Measurements from ENCODE around the gene TPH1. TPM values are rescaled to one million over a fixed set of nuclear protein-coding genes. Genes with fewer than 3 reads are reported as not detected.
"Not testable (repeated sequence)": the region's sequence is repeated elsewhere in the genome, so short reads cannot be mapped to it uniquely, and the experiment has no call there.

Gene TPH1
- total RNA-seq, 1 experiment from 2014 or later: not detected

DNA sequence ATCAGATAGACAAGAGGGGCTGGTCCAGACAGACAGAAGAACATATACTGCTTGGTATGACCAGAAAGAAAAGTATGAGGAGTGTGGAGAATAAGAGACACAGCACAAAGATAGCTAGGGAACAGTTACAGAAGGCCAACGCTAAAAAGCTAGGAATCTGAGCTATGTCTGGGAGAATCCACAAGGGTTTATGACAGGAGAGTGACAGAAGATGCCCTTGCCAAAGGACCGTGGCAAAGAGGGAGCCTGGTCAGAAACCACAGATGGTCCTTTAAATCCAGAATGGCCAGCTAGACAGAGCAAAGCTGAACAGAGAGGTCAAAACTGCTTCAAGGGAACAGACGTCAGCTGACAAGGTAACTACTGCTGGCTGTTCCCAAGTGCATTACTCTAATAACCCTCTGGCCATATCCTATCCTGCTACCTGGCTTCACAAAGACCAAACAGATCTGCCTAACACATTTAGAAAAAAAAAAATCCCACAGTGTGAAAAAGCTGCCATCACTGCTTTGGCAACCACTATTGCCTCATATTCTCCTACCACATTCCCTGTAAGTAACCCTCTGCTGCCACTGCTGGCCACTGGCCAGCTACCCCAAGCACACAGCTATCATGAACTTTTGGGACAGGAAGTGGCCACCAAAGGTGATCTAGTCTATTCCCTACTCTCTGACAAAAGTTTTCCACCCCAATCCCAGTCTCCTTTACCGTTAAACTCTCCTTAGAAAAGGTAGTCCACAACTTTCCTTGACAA, 40.5 kb downstream of the TPH1 start:
- DNase-seq: no peak
- Histone ChIP-seq H3K36me3 (0 out of 2 replicates have a peak, but pooled peaks cover 2% of the 10 kb centered on the region), H3K9me3 (no peaks in the 10 kb centered on the region), H3K4me3 (no peak overlapping the region), H3K27me3 (no peaks in the 10 kb centered on the region)

DNA sequence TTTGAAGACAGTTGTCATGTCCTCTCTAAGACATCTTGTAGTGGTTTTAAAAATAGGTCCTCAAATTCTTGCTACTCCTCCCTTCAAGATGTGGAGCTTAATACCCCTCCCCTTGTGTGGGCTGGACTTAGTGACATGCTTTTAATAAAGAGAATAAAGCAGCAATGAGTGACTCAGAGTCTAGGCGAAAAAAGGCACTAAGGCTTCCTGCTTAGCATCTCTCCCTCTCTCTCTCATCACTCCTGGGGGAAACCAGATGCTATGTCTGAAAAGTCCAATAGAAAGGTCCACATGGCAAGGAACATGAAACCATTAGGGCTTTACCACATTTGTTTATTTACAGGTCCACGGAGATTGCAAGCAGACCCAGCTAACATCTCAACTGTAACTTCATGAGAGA, 44.9 kb downstream of the TPH1 start:
- Histone ChIP-seq H3K27me3 (no peaks in the 10 kb centered on the region), H3K4me3 (no peak overlapping the region), H3K9me3 (no peaks in the 10 kb centered on the region), H3K36me3 (0 out of 2 replicates have a peak, but pooled peaks cover 2% of the 10 kb centered on the region)
- DNase-seq: no peak

DNA sequence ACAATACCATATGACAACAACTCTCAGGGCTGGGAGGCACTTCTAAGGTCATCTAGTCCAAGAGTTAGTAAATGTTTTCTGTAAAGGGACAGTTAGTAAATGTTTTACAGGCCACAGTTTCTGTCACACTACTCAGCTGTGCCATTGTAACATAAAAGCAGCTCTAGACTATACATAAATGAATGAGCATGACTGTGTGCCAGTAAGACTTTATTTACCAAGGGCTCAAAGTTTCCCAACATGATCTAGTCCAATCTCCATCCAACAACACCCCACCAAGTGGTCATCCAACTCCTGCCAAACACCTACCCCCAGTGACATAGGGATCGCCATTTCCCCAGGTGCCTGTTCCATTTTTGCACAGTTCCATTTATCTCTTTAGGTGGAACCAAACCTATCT, 45.3 kb downstream of the TPH1 start:
- no peak for DNase-seq

DNA sequence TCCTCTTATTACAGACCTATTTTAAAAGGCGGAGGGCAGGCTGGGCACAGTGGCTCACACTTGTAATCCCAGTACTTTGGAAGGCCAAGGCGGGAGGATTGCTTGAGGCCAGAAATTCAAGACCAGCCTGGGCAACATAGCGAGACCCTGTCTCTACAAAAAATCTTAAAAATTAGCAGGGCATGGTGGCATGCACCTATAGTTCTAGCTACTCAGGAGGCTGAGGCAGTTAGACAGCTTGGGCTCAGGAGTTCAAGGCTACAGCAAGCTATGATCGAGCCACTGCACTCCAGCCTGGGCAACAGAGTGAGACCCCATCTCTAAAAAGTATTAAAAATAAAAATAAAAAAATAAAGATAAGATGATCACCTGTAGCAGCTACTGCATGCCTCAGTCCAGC, 45.9 kb downstream of the TPH1 start:
- H3K27me3 ChIP-seq, DNase-seq, H3K4me3 ChIP-seq, H3K9me3 ChIP-seq, H3K36me3 ChIP-seq: not testable (repeated sequence)

More for the DNA sequence above, 45.3 kb downstream of the TPH1 start:
- no peaks in the 10 kb centered on the region for H3K9me3 ChIP-seq
- H3K4me3 ChIP-seq: no peak overlapping the region
- H3K27me3 ChIP-seq: no peaks in the 10 kb centered on the region
- H3K36me3 ChIP-seq: 0 out of 2 replicates have a peak, but pooled peaks cover 2% of the 10 kb centered on the region

Other genes with a start within 250 kb of the TPH1 start
- 14.0 and 19.0 TPM in 2 replicates for gene SERGEF, start 33.2 kb downstream of the TPH1 start, total RNA-seq (2014; rRNA removed; shearing (Covaris generic); ENCODE audit: low replicate concordance)
- 24.8 and 26.6 TPM in 2 replicates for gene SAAL1, start 59.8 kb upstream of the TPH1 start, total RNA-seq (2014; rRNA removed; shearing (Covaris generic); ENCODE audit: low replicate concordance)
- not detected in 2 replicates for gene MRGPRX3, start 86.3 kb upstream of the TPH1 start, total RNA-seq (2014; rRNA removed; shearing (Covaris generic); ENCODE audit: low replicate concordance)
- not detected in 2 replicates for gene MRGPRX4, start 126.6 kb upstream of the TPH1 start, total RNA-seq (2014; rRNA removed; shearing (Covaris generic); ENCODE audit: low replicate concordance)
- gene SAA4, start 190.5 kb upstream of the TPH1 start, total RNA-seq (2014; rRNA removed; shearing (Covaris generic); ENCODE audit: low replicate concordance): not detected in 2 replicates
- 0.43 and 0.84 TPM in 2 replicates for gene SAA2, start 202.4 kb upstream of the TPH1 start, total RNA-seq (2014; rRNA removed; shearing (Covaris generic); ENCODE audit: low replicate concordance)
- gene SAA1, start 220.0 kb upstream of the TPH1 start, total RNA-seq (2014; rRNA removed; shearing (Covaris generic); ENCODE audit: low replicate concordance): not detected in 2 replicates